Measurements from ENCODE around the gene TAAR6. TPM values are rescaled to one million over a fixed set of nuclear protein-coding genes. Genes with fewer than 3 reads are reported as not detected.

The TAAR6 gene
- total and polyA plus RNA-seq, 10 of the 15 experiments (the other 5 are each of a cell fraction or from before 2014, with no cell fraction given), result not detected

- TF ChIP-seq TCF3 (IDR thresholded peaks at IDR 0.05; ENCODE audit: borderline replicate concordance, insufficient read depth, low read depth, low read length), result no peak
- no peak for TF ChIP-seq CTCF (IDR thresholded peaks at IDR 0.05 in 2 of 3, conservative IDR thresholded peaks at IDR 0.05 in 1 of 3; ENCODE audit: control insufficient read depth in 2 of 3, extremely low read depth in 1 of 3, insufficient read depth in 1 of 3, low read depth in 3 of 3, low read length in 3 of 3)
- TF ChIP-seq POU2F2 (IDR thresholded peaks at IDR 0.05; ENCODE audit: borderline replicate concordance, low read depth, low read length), result no peak
- TF ChIP-seq PML (IDR thresholded peaks at IDR 0.05; ENCODE audit: low read length), result no peak
- no peak for TF ChIP-seq NFIC (IDR thresholded peaks at IDR 0.05; ENCODE audit: low read depth, low read length)
- no peak for TF ChIP-seq RB1 (IDR thresholded peaks at IDR 0.05; ENCODE audit: borderline replicate concordance)
- no peak for TF ChIP-seq SUZ12 (IDR thresholded peaks at IDR 0.05; ENCODE audit: unreplicated experiment)
- TF ChIP-seq NFYB (IDR thresholded peaks at IDR 0.05; ENCODE audit: insufficient read depth, low read depth, low read length), result no peak
- TF ChIP-seq STAT1 (conservative IDR thresholded peaks at IDR 0.05), result no peak
- no peak for TF ChIP-seq ZBED1 (IDR thresholded peaks at IDR 0.05; ENCODE audit: borderline replicate concordance)
Measured at GRCh38 chr6:132566404-132566803, 3.7 kb upstream of the TAAR6 start (continued).

GRCh38 chr6:132567566-132567965 is 2.6 kb upstream of the TAAR6 start:
- Histone ChIP-seq H3K4me2 (ENCODE audit: control insufficient read depth, insufficient read depth) (no peak overlapping the region), H3K27ac (ENCODE audit: control insufficient read depth, insufficient read depth) (no peak overlapping the region), H3K9me3 (replicated peaks; ENCODE audit: control insufficient read depth, insufficient read depth, low read length) (no peaks in the 10 kb centered on the region), H3K27me3 (replicated peaks in 1 of 2; ENCODE audit: control insufficient read depth in 2 of 2, insufficient read depth in 2 of 2, low read length in 1 of 2) (no peaks in the 10 kb centered on the region), H3K4me1 (ENCODE audit: control insufficient read depth, insufficient read depth, low read length) (no peaks in the 10 kb centered on the region), H3K36me3 (ENCODE audit: control insufficient read depth in 2 of 2, insufficient read depth in 2 of 2, low read length in 1 of 2) (no peaks in the 10 kb centered on the region), H3K4me3 (no peak overlapping the region), H2AFZ (ENCODE audit: control insufficient read depth, low read depth, low read length) (no peak overlapping the region), H3K9ac (ENCODE audit: control insufficient read depth, insufficient read depth, low read length) (no peak overlapping the region), H4K20me1 (ENCODE audit: control insufficient read depth, insufficient read depth) (no peaks in the 10 kb centered on the region), H3K79me2 (ENCODE audit: control insufficient read depth, insufficient read depth, low read length) (no peaks in the 10 kb centered on the region)
- CTCF ChIA-PET, result interaction anchor here (2.0 kb wide), 1 partner anchor 288 kb away, joined by 6 read pairs; no protein-coding TSS in a partner anchor
- POLR2A ChIA-PET, result no interaction called here
- no peak for FAIRE-seq
- intact Hi-C loops (cut with micrococcal nuclease; ENCODE audit: unreplicated experiment), result no loop called here
- SMC1A ChIA-PET (ENCODE audit: uncharacterized antibody, unreplicated experiment), result no interaction called here
- DNase-seq (ENCODE audit: low read depth, low spot score), result no peak
- RAD21 ChIA-PET (ENCODE audit: unreplicated experiment), result no interaction called here
- TF ChIP-seq RAD51 (IDR thresholded peaks at IDR 0.05), result no peak
- no peak for TF ChIP-seq IRF5 (IDR thresholded peaks at IDR 0.05; ENCODE audit: borderline replicate concordance)
- no peak for TF ChIP-seq PML (IDR thresholded peaks at IDR 0.05; ENCODE audit: low read length)
- no peak for TF ChIP-seq PAX5 (IDR thresholded peaks at IDR 0.05; ENCODE audit: borderline replicate concordance, low read depth, low read length)
- TF ChIP-seq STAT1 (conservative IDR thresholded peaks at IDR 0.05), result no peak
- no peak for TF ChIP-seq PBX3 (IDR thresholded peaks at IDR 0.05; ENCODE audit: insufficient replicate concordance, low read depth, low read length)
- no TSS peak for BruUV-seq (replicated peaks)
- in situ Hi-C loops (cut with MboI), result no loop called here
- ATAC-seq, result no peak
- 0% methylated on average over 1 of the region's 1 CpG for WGBS (ENCODE audit: insufficient coverage, insufficient replicate concordance, low lambda C conversion rate, missing lambda C conversion rate)

All from GM12878 (cell line).